Colonic mucosa (tissue), 4 donors: ENCODE measurements around the gene UBE2H. TPM values are rescaled to one million over a fixed set of nuclear protein-coding genes. Genes with fewer than 3 reads are reported as not detected.
"Not testable (repeated sequence)": the region's sequence is repeated elsewhere in the genome, so short reads cannot be mapped to it uniquely, and the experiment has no call there.

Source experiments
- DNase-seq: peaks from one replicate; pipeline ENCODE4 v3.0.0-alpha.2; 2020
- H3K27ac ChIP-seq: fragments of 200-600 bp; one replicate; pipeline ENCODE4 v1.8.0; 2021
- H3K27me3 ChIP-seq: fragments of 200-600 bp; one replicate; pipeline ENCODE4 v1.8.0; 2021
- H3K36me3 ChIP-seq: fragments of 200-600 bp; one replicate; pipeline ENCODE4 v1.8.0; 2021
- H3K4me1 ChIP-seq: fragments of 200-600 bp; one replicate; pipeline ENCODE4 v1.8.0; 2021; ENCODE audit warnings: mild to moderate bottlenecking
- H3K4me3 ChIP-seq: fragments of 200-600 bp; one replicate; pipeline ENCODE4 v1.8.0; 2021
- H3K9ac ChIP-seq, 2 donors: one replicate each; pipeline ENCODE4 v1.7.0; 2013; ENCODE audit warnings: control low read depth in 2 of 2, low read depth in 2 of 2, low read length in 2 of 2
- H3K9me3 ChIP-seq: fragments of 200-600 bp; one replicate; pipeline ENCODE4 v1.8.0; 2021
- CTCF ChIP-seq: fragments of 200-600 bp; IDR thresholded peaks from one replicate; pipeline ENCODE4 v1.8.0; 2022; ENCODE audit warnings: antibody characterized with exemption, mild to moderate bottlenecking
- intact Hi-C: fragments of 100-400 bp; cut with DNase I; formaldehyde crosslinking; loops from one replicate; pipeline ENCODE4 v1.14.1; 2022
- total RNA-seq, 2 donors: library from RNA; stranded (reverse); fragmentation: NEBNext Ultra II Directional in 1 of 2; extraction: Animal tissue kit (Norgen Biotek cat#: 25700) in 1 of 2; gene quantifications; one replicate each; pipeline ENCODE4 v1.2.1, GENCODE V29; 2021
- donor health status: healthy.
- donor health status: DM: no; HTN: no; CAD: no.
- donor health status: DM: no; HTN: no; CAD: no.

The UBE2H gene
- total RNA-seq, 2 donors from 2014 or later = 38.4 to 65.8 TPM

GRCh38 chr7:129800901-129801300 lies 151.9 kb downstream of the UBE2H start:
- no peak for TF ChIP-seq CTCF
- Histone ChIP-seq H3K27ac (no peak overlapping the region), H3K4me3 (no peak overlapping the region), H3K4me1 (no peaks in the 10 kb centered on the region), H3K27me3 (no peaks in the 10 kb centered on the region), H3K9me3 (no peaks in the 10 kb centered on the region), H3K36me3 (no peaks in the 10 kb centered on the region), H3K9ac (no peak overlapping the region)
- intact Hi-C loops = no loop called here
- DNase-seq = no peak

- no peak for DNase-seq
- H3K4me1 ChIP-seq = no peaks in the 10 kb centered on the region
Observed at GRCh38 chr7:129799350-129799955, 153.3 kb downstream of the UBE2H start.

GRCh38 chr7:129798616-129799349 lies 154.0 kb downstream of the UBE2H start:
- H3K9ac ChIP-seq = no peak overlapping the region
- H3K4me1 ChIP-seq = no peaks in the 10 kb centered on the region
- intact Hi-C loops = no loop called here
- no peak overlapping the region for H3K4me3 ChIP-seq
- TF ChIP-seq CTCF = no peak
- no peaks in the 10 kb centered on the region for H3K36me3 ChIP-seq
- no peak overlapping the region for H3K27ac ChIP-seq
- H3K9me3 ChIP-seq = no peaks in the 10 kb centered on the region
- H3K27me3 ChIP-seq = no peaks in the 10 kb centered on the region
- no peak for DNase-seq

More at GRCh38 chr7:129799350-129799955, 153.3 kb downstream of the UBE2H start:
- Histone ChIP-seq H3K36me3 (no peaks in the 10 kb centered on the region), H3K4me3 (no peak overlapping the region), H3K9ac (no peak overlapping the region), H3K27ac (no peak overlapping the region), H3K27me3 (no peaks in the 10 kb centered on the region), H3K9me3 (no peaks in the 10 kb centered on the region)
- TF ChIP-seq CTCF = no peak
- intact Hi-C loops = no loop called here

GRCh38 chr7:129797214-129797789 lies 155.5 kb downstream of the UBE2H start:
- no peak overlapping the region for H3K4me3 ChIP-seq
- no peaks in the 10 kb centered on the region for H3K27me3 ChIP-seq
- no peak for TF ChIP-seq CTCF
- no peak overlapping the region for H3K9ac ChIP-seq
- no peaks in the 10 kb centered on the region for H3K9me3 ChIP-seq
- no peaks in the 10 kb centered on the region for H3K36me3 ChIP-seq
- H3K4me1 ChIP-seq = no peaks in the 10 kb centered on the region
- no peak for DNase-seq
- H3K27ac ChIP-seq = no peak overlapping the region
- intact Hi-C loops = no loop called here

- no peak for TF ChIP-seq CTCF
- no peaks in the 10 kb centered on the region for H3K27me3 ChIP-seq
- no peak overlapping the region for H3K27ac ChIP-seq
- intact Hi-C loops = no loop called here
- no peak overlapping the region for H3K4me3 ChIP-seq
- no peaks in the 10 kb centered on the region for H3K36me3 ChIP-seq
- H3K9ac ChIP-seq = no peak overlapping the region
- no peaks in the 10 kb centered on the region for H3K9me3 ChIP-seq
- DNase-seq = no peak
- no peaks in the 10 kb centered on the region for H3K4me1 ChIP-seq
Observed at GRCh38 chr7:129796186-129796775, 156.5 kb downstream of the UBE2H start.

GRCh38 chr7:129794461-129794860 lies 158.3 kb downstream of the UBE2H start:
- H3K27ac ChIP-seq, H3K9ac ChIP-seq, H3K36me3 ChIP-seq, intact Hi-C loops, H3K9me3 ChIP-seq, DNase-seq, H3K4me1 ChIP-seq, H3K27me3 ChIP-seq, H3K4me3 ChIP-seq: not testable (repeated sequence)
